Activated B cell treated with CpG ODN at 0.5 μM for 24 hours (primary cell): ENCODE results near the gene PCNT. TPM values are rescaled to one million over a fixed set of nuclear protein-coding genes. Genes with fewer than 3 reads are reported as not detected.

Experiments
- ATAC-seq: fragments of 200-7000 bp; cut with Tn5 transposase; one replicate; pipeline ENCODE4 v1.10.0; 2021; ENCODE audit warnings: low read depth, mild to moderate bottlenecking, moderate library complexity
- CTCF ChIA-PET: fragments of 350-600 bp; sonication (Branson Sonifier 250); formaldehyde crosslinking; loops from one replicate; lab custom pipeline; 2021; ENCODE audit warnings: antibody characterized with exemption; lab: Charles Lee
- POLR2A ChIA-PET: fragments of 350-600 bp; sonication (Branson Sonifier 250); formaldehyde crosslinking; loops from one replicate; lab custom pipeline; 2021; ENCODE audit warnings: antibody characterized with exemption; lab: Charles Lee
- DNase-seq: peaks from one replicate; pipeline ENCODE4 v3.0.0; 2022
- H3K27ac Mint-ChIP-seq: one replicate; pipeline ENCODE4 v1.8.0; 2020; ENCODE audit warnings: mixed read lengths
- H3K27me3 Mint-ChIP-seq: one replicate; pipeline ENCODE4 v1.8.0; 2021; ENCODE audit warnings: mixed read lengths
- H3K36me3 Mint-ChIP-seq: one replicate; pipeline ENCODE4 v1.8.0; 2021; ENCODE audit warnings: low read depth, mixed read lengths
- H3K4me1 Mint-ChIP-seq: one replicate; pipeline ENCODE4 v1.8.0; 2021; ENCODE audit warnings: mixed read lengths
- H3K4me3 Mint-ChIP-seq: one replicate; pipeline ENCODE4 v1.8.0; 2020; ENCODE audit warnings: mild to moderate bottlenecking, mixed read lengths
- H3K9me3 Mint-ChIP-seq: one replicate; pipeline ENCODE4 v1.8.0; 2020; ENCODE audit warnings: mixed read lengths
- CTCF ChIP-seq: fragments of 200-600 bp; IDR thresholded peaks from one replicate; pipeline ENCODE4 v1.8.0; 2022; ENCODE audit warnings: antibody characterized with exemption, mild to moderate bottlenecking
- intact Hi-C: fragments of 100-400 bp; cut with micrococcal nuclease; formaldehyde crosslinking; loops from one replicate; pipeline ENCODE4 v1.15.1; 2024
- total RNA-seq: library from RNA; stranded (reverse); gene quantifications from 2 replicates; pipeline ENCODE4 v1.2.3, GENCODE V29; 2022

The PCNT gene
- total RNA-seq, 1 donor from 2014 or later, result 39.7 TPM

- intact Hi-C loops, result no loop called here
- peaks cover 44% of the 10 kb centered on the region for H3K4me1 Mint-ChIP-seq
These were observed 38.7 kb upstream of the PCNT start, which contains the start of gene MCM3AP for GRCh38 chr21:46285206-46285661. MCM3AP (minus strand) TSS chr21:46285611; CDS start chr21:46285286, 325 bp downstream.

GRCh38 chr21:46285761-46286647, 38.0 kb upstream of the PCNT start, which contains the start of gene YBEY:
YBEY (plus strand) TSS chr21:46286342; CDS start chr21:46286914, 572 bp downstream.
- DNase-seq, result peak; percentile 83
- ChIA-PET CTCF (interaction anchor here (0.6 to 2.6 kb wide), 2 partner anchors 106 to 142 kb away, joined by 3 to 17 read pairs; no protein-coding TSS in a partner anchor), POLR2A (interaction anchor here (0.6 to 1.9 kb wide), 5 partner anchors 29 to 167 kb away, joined by 3 to 11 read pairs (median 3); a partner anchor contains a TSS)
- H3K9me3 Mint-ChIP-seq, result no peaks in the 10 kb centered on the region
- no peak for TF ChIP-seq CTCF
- H3K27ac Mint-ChIP-seq, result peak within 1 kb of the TSS; percentile 98
- H3K4me3 Mint-ChIP-seq, result peak within 1 kb of the TSS; percentile 98
- H3K4me1 Mint-ChIP-seq, result peaks cover 48% of the 10 kb centered on the region
- no peaks in the 10 kb centered on the region for H3K27me3 Mint-ChIP-seq
- H3K36me3 Mint-ChIP-seq, result peaks cover 32% of the 10 kb centered on the region
- ATAC-seq, result peak; percentile 85
- intact Hi-C loops, result loop anchor here (1.0 to 2.0 kb wide), 7 partner anchors 31 to 349 kb away; partner anchors contain the start of genes DIP2A, PCNT, PRMT2 and SPATC1L

More at GRCh38 chr21:46285206-46285661, 38.7 kb upstream of the PCNT start, which contains the start of gene MCM3AP:
- peak within 1 kb of the TSS; percentile 98 for H3K27ac Mint-ChIP-seq
- no peak for ATAC-seq
- ChIA-PET CTCF (interaction anchor here (0.6 to 2.6 kb wide), 2 partner anchors 107 to 141 kb away, joined by 3 to 17 read pairs; no protein-coding TSS in a partner anchor), POLR2A (interaction anchor here (0.6 to 1.9 kb wide), 8 partner anchors 9 to 141 kb away, joined by 3 to 11 read pairs (median 4); a partner anchor contains a TSS)
- no peaks in the 10 kb centered on the region for H3K9me3 Mint-ChIP-seq
- peaks cover 37% of the 10 kb centered on the region for H3K36me3 Mint-ChIP-seq
- H3K27me3 Mint-ChIP-seq, result no peaks in the 10 kb centered on the region
- TF ChIP-seq CTCF, result no peak
- peak within 1 kb of the TSS; percentile 98 for H3K4me3 Mint-ChIP-seq
- no peak for DNase-seq

GRCh38 chr21:46286648-46287002, 37.3 kb upstream of the PCNT start:
- no peak for TF ChIP-seq CTCF
- peaks cover 47% of the 10 kb centered on the region for H3K4me1 Mint-ChIP-seq
- H3K4me3 Mint-ChIP-seq, result peak overlapping the region; percentile 98
- peaks cover 33% of the 10 kb centered on the region for H3K36me3 Mint-ChIP-seq
- no peaks in the 10 kb centered on the region for H3K9me3 Mint-ChIP-seq
- intact Hi-C loops, result loop anchor here (1.0 to 2.0 kb wide), 7 partner anchors 32 to 349 kb away; partner anchors contain the start of genes DIP2A, PCNT, PRMT2 and SPATC1L
- POLR2A ChIA-PET, result interaction anchor here (0.7 kb wide), 1 partner anchor 166 kb away, joined by 3 read pairs; no protein-coding TSS in a partner anchor
- peak overlapping the region; percentile 98 for H3K27ac Mint-ChIP-seq
- no peak for DNase-seq
- CTCF ChIA-PET, result no interaction called here
- no peaks in the 10 kb centered on the region for H3K27me3 Mint-ChIP-seq
- peak; percentile 12 for ATAC-seq

DNA sequence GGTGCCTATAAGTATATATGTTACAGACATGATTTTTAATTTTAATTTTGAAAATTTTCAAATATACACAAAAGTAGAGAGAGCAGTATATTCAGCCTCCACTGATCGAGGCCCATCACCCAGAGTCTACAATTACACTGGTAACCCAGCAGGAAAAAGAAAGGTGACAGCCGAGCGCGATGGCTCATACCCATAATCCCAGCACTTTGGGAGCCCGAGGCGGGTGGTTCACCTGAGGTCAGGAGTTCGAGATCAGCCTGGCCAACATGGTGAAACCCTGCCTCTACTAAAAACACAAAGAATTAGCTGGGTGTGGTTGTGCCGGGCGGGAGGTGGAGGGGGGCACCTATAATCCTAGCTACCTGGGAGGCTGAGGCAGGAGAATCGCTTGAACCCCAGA, 36.4 kb upstream of the PCNT start:
- no peak for TF ChIP-seq CTCF
- ChIA-PET CTCF (no interaction called here), POLR2A (no interaction called here)
- no peak overlapping the region for H3K27ac Mint-ChIP-seq
- peaks cover 36% of the 10 kb centered on the region for H3K36me3 Mint-ChIP-seq
- DNase-seq, result no peak
- H3K4me1 Mint-ChIP-seq, result peaks cover 45% of the 10 kb centered on the region
- intact Hi-C loops, result loop anchor here (2.0 kb wide), 2 partner anchors 33 to 103 kb away; partner anchors contain the start of gene SPATC1L
- H3K9me3 Mint-ChIP-seq, result no peaks in the 10 kb centered on the region
- no peaks in the 10 kb centered on the region for H3K27me3 Mint-ChIP-seq
- ATAC-seq, result no peak
- H3K4me3 Mint-ChIP-seq, result no peak overlapping the region
